LHCN-M2 (cell line): ENCODE measurements around the gene TOMM20. TPM values are rescaled to one million over a fixed set of nuclear protein-coding genes. Genes with fewer than 3 reads are reported as not detected.
"Not testable (repeated sequence)": the region's sequence is repeated elsewhere in the genome, so short reads cannot be mapped to it uniquely, and the experiment has no call there.

Experiments used
- DNase-seq: peaks from one replicate; pipeline ENCODE4 v3.0.0-alpha.2; 2012; ENCODE audit warnings: low read depth
- total RNA-seq: library from RNA; depleted of rRNA; stranded (reverse); fragments of >200 nt; gene quantifications from 2 replicates; pipeline ENCODE4 v1.2.3, GENCODE V29; 2014

Gene TOMM20
- total RNA-seq, 1 experiment from 2014 or later = 113 TPM

- peak; percentile 60 for DNase-seq
Observed at GRCh38 chr1:235079443-235080296, 49.0 kb downstream of the TOMM20 start.

GRCh38 chr1:235078480-235079381 lies 49.9 kb downstream of the TOMM20 start:
- DNase-seq = peak; percentile 92

DNA sequence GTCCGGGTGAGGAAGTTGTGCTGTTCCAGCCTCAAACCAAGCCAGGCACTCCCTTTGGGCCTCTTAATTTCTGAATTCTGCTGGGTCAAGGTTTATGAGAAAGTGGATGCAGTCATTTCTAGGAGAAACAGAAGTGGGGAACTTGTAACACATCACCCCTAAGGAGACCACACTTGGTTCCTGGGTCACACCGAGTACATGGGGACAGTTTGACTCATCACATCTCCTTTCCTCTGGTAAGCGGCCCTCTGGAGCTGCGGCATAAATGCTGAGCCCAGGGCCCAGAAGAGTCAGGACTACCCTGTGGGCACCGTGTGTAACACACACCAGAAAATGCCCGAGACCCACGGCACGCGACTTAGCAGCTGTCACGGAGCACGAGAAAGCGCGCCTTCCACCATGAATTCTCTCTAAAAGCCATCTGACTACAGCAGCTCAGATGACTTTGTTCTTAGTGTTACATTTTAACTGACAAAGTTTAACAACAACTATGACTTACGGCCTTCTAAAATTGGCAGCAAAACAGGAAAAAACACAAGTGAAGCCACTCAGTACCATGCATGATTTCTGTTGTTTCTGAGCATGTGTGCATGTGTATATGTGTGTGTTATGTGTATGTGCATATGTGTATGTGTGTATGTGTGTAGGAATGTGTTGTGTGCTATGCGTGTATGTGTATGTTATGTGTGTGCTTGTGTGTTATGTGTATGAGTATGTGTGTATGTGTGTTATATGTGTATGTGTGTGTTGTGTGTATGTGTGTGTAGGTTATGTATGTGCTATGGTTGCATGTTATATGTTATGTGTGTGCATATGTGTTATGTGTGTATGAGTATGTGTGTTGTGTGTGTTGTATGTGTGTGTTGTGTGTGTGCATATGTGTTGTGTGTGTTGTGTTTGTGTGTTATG lies 50.8 kb downstream of the TOMM20 start:
- DNase-seq = peak; percentile 21

DNA sequence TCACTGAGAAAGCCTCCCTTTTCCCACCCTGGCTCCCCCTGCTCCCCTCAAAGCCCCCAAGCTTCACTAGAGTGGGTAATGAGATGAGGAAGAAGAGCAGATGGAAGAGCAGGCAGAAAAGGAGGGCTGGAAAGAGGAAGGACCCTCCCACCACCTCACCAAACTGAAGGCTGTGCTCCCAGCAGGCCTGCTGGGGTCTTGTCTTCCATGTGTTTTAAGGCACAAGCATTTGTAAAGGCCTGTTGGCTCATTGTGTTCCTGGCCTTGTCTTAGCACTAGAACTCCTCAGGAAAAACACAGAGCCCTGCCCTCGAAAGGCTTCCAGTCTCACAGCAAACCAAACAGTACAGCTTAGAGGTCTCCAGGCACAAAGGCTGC lies 51.5 kb downstream of the TOMM20 start:
- no peak for DNase-seq

DNA sequence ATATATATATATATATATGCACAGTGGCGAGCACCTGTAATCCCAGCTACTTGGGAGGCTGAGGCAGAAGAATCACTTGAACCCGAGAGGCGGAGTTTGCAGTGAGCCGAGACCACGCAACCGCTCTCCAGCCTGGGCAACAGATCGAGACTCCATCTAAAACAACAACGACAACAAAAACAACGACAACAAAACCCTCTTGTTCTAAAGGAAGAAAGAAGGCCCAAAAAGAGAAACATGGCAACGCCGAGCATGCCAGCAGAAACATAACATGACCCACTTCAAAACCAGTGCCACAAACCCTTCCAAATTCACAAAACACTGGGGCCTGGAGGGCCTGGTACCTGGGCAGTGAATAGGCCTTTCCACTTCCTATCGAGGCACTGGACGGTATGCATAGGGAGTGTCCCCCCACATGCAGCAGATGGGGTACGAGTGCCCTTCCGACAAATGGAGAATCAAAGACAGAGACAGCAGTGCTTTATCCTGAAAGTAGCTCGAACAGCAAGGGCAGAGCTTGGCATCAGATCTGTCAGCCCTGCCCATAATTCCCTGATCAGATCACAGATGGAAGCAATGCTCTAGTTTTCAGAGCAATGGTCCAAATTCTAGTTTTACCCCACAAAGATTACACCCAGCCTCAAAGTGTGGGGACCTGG lies 52.0 kb downstream of the TOMM20 start:
- no peak for DNase-seq

GRCh38 chr1:235075777-235076308 lies 52.8 kb downstream of the TOMM20 start:
- peak; percentile 25 for DNase-seq

DNA sequence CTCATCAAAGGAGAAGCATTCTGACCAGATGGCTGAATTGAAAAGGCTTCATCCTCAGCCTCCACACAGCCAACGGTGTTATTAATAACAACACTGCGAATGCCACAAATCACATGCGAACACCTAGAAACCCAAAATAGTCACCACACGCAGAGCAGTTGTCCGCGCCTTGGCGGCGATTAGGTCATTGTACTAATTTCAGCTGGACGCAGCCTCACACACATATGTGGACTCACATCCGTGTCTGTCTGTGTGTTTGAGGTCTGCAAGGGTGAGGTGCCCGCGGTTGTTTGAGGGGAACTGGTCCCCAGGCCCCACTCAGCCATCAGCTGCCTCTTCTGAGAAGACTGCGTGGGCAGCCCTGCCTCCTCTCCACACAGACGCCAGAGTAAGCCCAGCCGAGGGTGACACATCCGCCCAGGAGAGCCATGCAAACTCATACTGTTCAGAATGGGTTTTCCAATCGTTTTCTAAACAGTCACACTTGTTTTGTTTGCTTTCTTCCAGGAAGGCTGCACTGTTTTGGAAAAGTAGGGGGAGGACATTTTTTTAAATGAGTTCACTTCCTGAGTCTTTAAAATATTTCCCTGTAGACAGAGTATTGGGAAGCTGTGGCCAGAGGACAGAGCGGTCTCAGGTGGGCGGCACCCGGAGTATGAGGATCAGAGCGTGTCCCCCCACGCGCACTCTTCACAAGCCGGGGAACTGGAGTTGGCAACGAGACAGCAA lies 53.4 kb downstream of the TOMM20 start:
- peak; percentile 85 for DNase-seq

DNA sequence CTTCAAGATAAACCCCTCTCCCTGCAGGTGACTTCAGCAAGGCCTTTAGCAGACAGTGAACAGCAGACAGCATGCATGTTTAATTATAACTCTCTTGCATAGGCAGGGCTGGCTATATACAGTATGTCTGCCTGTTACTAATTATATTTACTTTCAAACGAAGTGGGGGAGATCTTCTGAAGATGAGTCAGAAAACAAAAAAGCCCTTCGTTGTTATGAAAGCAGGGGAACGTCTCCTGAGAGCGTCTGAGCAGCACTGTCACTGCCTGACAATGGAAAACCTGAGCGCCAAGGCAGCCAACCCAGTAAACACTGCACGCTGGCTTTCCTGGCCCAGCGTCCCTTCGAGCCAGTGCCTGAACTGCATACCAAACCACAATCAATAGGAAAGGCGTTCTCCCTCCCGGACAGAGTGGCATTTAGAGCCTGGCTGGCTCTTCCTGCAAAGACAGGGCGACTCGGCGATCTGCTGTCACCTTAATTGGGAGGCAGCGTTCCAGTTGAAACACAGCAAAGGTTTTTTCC lies 54.1 kb downstream of the TOMM20 start:
- peak; percentile 54 for DNase-seq

DNA sequence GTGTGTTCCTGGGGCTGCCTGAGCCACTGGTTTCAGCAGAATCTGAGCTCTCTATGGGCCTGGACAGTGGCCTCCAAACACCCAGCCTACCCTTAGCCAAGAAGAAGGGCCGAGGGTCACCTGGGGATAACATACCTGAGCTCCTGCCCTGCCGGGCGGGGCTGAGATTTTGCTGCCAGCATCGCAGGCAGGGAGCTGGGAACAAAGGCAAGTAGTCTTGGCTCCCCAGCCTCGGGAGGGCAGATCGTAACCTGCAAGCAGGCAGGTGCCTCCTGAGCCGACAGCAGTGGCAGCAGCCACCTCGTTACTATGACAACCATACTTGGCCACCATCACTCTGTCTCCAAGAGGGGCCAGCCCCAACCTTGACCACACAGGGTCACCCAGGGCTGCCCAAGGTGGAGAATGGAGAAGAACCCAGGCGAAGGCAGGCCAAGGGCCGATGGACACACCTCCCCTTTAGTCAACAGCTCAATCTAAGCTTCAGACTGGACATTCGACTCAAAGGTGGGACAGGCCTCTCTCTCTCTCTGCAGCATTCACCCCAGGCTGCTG lies 54.6 kb downstream of the TOMM20 start:
- DNase-seq = no peak

DNA sequence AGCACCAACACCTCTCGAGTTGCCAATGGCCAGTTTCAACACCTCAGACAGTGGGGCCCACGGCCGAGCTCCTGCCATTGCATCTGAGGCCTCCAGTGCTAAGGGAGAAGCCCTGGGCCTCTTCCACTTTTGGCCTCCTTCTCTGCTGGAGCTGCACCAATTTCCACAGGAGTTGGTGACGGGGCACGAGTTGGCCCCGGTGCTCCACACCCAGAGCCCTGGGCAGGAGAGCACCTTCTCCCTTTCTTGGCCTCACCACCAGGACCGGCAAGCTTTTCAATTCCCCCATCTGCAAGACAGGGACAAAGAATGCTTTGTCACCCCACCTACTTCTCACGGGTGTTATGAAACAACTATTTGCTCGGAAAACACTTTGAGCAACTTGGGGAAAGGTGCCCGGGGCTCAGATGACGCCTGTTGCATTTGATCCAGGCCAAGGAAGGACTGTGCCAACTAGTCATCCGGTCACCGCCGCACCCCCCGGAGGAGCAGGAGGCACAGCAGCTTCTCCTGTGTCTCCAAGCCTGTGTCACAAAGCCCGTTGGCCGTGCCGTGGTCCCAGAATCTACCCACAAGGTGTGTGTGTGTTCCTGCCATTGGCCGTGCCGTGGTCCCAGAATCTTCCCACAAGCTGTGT lies 55.2 kb downstream of the TOMM20 start:
- DNase-seq = no peak

DNA sequence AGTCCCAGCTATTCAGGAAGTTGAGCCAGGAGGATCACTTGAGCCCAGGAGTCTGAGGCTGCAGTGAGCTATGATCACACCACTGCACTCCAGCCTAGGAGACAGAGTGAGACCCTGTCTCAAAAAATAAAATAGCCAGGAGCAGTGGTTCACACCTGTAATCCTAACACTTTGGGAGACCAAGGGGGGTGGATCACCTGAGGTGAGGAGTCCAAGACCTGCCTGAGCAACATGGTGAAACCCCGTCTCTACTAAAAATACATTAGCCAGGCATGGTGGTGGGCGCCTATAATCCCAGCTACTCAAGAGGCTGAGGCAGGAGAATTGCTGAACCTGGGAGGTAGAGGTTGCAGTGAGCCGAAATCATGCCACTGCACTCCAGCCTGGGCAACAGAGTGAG lies 56.1 kb downstream of the TOMM20 start:
- DNase-seq = not testable (repeated sequence)

DNA sequence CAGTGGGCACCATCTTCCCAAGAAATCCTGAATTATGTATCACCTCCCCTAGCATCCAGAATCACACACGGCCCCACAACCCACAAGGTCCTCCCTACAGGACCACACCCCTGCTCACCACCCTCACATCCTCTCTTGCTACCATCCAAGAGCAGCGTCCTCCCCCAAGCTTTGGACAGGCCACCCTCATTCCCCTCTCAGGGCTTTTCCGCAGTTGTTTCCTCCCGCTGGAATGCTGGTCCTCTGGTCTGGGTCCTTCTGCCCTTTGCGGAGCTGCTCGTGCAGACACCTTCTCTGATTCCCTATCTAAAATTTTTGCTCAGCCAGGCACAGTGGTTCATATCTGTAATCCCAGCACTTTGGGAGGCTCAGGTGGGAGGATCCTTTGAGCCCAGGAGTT lies 56.5 kb downstream of the TOMM20 start:
- no peak for DNase-seq

GRCh38 chr1:235070819-235071218 lies 57.8 kb downstream of the TOMM20 start:
- DNase-seq = no peak

- peak; percentile 86 for DNase-seq
Observed at GRCh38 chr1:235069577-235070563, 58.8 kb downstream of the TOMM20 start.

DNA sequence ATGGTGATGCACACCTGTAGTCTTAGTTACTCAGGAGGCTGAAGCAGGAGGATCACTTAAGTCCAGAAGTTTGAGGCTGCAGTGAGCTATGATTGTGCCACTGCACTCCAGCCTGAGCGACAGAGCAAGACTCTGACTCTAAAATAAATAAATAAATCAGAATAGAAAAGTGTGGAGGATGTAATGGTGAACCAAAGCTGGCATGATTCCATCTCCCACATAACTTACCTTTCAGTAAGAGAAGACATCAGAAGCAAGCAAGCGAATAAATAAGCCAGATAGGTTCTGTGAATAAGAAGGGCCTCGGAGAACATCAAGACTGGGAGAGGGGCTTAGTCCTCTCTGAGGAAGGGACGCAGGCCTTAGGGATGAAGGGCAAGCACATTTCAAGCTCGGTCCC lies 59.5 kb downstream of the TOMM20 start:
- DNase-seq = no peak

DNA sequence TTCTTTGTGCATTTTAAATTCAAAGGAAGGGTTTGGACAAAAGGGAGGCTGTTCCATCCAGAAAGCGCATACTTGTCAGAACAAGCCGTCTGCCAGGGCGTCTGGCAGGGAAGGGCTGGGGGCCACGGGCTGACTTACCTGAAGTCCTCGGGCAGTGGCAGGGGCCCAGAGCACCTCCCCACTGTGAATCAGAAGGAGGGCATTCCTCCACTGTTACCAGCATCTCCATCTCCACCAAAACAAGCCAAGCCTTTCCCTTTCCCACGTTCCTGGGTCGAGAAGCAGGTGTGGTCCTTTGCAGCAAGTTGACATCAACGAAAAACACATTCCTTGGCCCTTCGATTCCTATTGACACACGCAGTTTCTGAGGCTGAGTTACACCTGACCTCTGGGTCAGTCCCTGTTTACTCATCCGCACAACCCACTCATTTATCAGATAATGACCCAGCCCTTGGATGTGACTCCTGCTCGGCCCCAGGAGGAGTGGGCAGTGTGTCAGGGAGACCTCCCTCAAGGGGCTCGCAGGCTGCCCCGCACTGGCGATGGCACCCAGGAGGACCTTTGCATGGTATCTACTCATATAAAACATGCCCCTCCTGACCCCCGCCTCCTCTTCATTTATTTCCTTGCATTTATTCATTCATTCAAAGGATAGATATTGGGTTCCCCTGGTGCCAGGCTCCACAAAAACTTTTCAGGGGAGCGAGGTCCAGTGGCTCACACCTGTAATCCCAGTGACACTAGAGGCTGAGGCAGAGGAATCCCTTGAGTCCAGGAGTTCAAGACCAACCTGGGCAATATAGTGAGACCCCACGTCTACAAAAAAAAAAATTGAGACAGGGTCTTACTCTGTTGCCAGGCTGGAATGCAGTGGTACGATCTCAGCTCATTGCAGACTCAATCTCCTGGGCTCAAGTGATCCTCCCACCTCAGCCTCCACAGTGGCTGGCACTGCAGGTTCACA lies 60.2 kb downstream of the TOMM20 start:
- peak; percentile 48 for DNase-seq
